Adrenal gland (tissue), 5 donors: Measurements from ENCODE around the gene SLC35F1.

Source experiments
- CTCF ChIP-seq, 6 experiments: fragments of 450-650 bp in 4 of 6; fragments of 200-600 bp in 2 of 6; sonication (generic) in 1 of 6; IDR thresholded peaks; 1 replicate in 5 of 6; 2 replicates in 1 of 6; pipeline versions ENCODE4 v1.5.1 to v1.8.0; 2016 to 2021; ENCODE audit warnings: antibody characterized with exemption in 6 of 6, mild to moderate bottlenecking in 2 of 6, moderate library complexity in 1 of 6
- POLR2A ChIP-seq, 2 donors: fragments of 450-650 bp; IDR thresholded peaks; one replicate each; pipeline ENCODE4 v1.6.1; 2017; ENCODE audit warnings: antibody characterized with exemption in 2 of 2, mild to moderate bottlenecking in 2 of 2, moderate library complexity in 1 of 2
- donor health status: DM: no; HTN: no; CAD: no.

GRCh38 chr6:118350881-118351430 is 443.9 kb downstream of the SLC35F1 start:
- TF ChIP-seq CTCF (IDR thresholded peaks at IDR 0.05) = no peak
- TF ChIP-seq POLR2A (IDR thresholded peaks at IDR 0.05) = no peak
